GM19463 (cell line): ENCODE measurements around the gene TMBIM1.

Experiments used
- ATAC-seq: cut with Tn5 transposase; IDR thresholded peaks from one replicate; pipeline ENCODE4 v1.9.1; 2021; ENCODE audit warnings: mild to moderate bottlenecking, moderate library complexity; ENCODE audit not compliant: unreplicated experiment

The TMBIM1 gene, protein sequence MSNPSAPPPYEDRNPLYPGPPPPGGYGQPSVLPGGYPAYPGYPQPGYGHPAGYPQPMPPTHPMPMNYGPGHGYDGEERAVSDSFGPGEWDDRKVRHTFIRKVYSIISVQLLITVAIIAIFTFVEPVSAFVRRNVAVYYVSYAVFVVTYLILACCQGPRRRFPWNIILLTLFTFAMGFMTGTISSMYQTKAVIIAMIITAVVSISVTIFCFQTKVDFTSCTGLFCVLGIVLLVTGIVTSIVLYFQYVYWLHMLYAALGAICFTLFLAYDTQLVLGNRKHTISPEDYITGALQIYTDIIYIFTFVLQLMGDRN

DNA sequence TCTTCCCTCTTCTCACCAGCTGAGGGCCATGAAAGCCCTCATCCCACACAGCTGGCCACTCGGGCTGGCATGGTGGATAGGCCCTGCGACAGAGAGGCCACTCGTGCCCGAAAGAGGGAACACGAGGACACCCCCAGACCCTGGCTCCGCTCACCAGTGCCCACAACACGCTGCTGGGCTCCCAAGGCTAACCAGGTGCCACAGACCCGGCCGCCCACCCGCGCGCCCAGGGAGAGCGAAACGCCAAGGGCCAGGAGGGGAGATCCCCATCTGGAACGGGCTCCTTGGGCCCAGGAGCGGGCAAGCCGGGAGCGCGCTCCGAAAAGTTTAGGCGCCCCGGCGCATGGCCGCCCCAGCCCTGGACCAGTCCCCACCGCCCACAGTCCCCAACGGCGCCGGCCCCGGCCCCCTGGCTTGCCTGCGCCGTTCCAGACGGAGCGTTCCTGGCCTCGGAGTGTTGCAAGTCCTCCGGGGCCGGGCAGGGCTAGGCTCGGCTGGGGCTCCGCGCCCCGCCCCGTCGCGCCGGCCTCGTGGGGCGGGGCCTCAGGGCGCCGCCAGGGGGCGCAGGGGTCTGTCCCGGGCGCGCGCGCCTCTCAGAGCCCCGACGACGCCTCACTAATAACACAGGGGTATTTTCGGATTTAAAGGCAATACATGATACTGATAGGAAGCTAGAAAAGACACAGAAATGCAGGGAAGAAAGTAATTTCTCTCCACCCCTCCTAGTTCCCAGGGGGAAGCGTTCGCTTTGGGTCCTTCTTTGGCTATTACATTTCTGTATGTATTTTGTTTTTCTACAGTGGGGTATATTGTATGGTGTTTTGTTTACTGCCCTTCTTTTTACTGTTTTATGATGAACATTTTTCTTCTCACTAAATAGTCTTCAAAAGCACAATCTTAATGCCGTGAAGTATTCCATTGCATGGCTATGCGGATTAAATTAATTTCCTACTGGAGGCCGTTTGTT, at the start of gene TMBIM1:
Gene TMBIM1 (minus strand): TSS at position 456 of the 967 bp plus-strand sequence. CDS start 10,362 bp downstream, outside the sequence.
- ATAC-seq, result peak; percentile 67

DNA sequence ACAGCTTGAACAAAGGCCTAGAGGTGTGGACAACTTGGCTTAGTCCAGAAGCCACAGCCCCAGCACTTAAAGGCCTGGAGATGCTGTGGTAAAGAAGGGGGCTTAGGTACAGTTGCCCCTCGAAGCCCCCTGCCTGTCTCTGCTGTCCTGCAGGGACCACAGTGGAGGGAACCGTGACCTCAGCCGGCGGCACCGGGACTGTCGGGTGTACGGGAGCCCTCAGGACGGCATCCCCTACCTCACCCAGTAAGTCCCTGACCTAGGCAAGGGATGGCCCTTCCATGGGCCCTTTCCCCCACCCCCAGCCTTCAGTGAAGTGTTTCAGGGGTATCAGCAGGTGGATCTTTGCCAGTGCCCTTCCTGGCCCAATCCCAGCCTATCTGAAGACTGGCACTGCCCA, 49.1 kb upstream of the TMBIM1 start:
- no peak for ATAC-seq

DNA sequence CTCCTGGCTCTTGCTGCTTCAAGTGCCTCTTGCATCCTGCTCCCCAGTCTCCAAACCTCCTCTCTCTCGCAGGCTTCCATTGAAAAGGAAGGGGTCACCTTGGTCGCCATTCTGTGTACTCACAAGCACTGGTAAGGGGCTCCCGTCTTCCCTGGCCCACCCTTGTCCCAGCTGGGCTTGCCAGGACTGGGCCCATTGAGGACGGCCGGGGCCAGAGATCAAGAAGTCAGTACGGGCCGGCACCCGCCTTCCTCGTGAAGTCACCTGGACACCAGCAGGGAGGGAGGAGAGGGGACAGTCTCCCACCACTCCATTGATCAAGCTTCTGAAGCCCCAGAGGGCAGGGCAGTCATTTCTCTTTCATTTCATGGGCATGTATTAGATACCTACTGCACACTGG, 48.4 kb upstream of the TMBIM1 start:
- no peak for ATAC-seq

DNA sequence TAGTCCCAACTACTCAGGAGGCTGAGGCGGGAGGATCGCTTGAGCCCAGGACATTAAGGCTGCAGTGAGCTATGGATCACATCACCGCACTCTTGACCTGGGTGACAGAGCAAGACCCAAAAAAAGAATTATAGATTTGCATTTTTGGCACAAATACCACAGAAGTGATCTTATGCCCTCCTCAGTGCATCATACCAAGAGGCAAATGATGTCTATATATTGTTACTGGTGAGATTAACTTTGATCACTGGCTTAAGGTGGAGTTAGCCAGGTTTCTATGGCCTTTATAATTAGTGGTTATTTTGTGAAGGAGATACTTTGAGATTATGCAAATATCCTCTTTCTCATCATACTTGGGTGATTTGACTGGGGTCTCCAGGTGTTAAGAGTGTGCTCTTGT, 42.2 kb upstream of the TMBIM1 start:
- no peak for ATAC-seq

DNA sequence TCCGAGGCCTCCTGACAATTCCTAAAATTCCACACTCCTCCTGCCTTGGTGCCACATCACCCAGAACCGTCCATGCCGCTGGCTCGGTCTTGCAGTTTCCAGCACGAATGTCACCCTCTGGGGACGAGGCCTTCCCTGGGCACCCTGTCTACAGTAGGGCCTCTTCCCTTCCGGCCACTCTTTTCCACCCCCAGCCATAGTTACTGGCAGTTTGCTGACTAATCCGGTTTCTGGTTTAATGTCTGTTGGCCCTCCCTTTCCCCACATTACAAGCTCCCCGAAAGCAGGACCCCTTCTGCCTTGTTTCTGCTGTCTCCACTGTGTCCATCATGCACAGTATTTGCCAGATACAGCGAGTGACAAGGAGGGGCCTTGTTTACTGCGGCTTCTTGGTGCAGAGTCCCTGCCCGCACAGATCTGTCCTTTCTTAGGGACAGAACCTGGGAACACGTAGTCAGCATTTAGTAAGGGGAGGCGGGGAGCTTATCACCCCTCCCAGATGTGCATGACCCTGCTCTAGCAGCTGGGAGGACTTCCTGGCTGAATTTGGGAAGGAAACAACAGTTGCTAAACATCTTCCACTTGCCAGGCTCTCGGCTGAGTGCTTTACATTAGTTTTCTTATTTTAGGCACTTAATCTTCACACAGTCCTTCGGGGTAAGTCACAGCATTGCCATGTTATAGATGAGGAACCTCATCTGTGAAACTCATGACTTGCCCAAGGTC, 40.8 kb upstream of the TMBIM1 start:
- no peak for ATAC-seq

DNA sequence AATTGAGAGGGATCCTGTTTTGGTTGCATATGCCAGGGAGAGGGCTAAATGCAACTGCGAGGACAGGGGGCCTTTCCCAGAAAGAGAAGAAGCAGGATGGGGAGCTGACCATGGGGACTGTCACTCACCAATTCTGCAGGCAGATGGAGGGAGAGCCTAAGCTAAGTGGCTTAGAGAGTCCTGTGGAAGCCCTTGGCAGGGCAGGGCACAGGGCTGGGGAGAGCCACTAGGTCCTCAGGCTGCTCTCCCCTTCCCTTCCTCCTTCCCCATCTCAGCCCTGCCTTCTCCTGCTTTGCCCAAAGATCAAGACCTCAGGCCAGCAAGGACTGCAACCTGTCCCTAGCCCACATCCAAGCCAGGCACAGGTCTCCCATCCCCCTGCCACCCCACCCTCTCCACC, 40.0 kb upstream of the TMBIM1 start:
- no peak for ATAC-seq

DNA sequence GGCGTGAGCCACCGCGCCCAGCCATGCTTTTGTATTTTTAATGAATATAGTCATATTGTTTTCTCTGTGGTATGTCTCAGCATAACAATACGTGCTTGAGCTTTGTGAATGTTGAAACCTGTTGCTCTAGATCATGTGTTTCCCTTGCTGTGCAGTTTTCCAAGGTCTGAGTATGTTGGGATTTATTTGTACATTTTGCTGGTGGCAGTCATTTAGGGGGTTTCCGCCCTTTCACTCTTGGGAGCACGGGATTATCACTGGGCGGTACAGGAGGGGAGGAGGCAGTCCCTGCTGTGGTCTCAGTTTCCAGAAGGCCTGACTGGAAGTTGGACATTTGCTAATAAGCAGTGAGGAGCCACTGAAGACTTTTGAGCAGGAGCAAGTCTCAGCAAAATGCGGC, 39.4 kb upstream of the TMBIM1 start:
- no peak for ATAC-seq

DNA sequence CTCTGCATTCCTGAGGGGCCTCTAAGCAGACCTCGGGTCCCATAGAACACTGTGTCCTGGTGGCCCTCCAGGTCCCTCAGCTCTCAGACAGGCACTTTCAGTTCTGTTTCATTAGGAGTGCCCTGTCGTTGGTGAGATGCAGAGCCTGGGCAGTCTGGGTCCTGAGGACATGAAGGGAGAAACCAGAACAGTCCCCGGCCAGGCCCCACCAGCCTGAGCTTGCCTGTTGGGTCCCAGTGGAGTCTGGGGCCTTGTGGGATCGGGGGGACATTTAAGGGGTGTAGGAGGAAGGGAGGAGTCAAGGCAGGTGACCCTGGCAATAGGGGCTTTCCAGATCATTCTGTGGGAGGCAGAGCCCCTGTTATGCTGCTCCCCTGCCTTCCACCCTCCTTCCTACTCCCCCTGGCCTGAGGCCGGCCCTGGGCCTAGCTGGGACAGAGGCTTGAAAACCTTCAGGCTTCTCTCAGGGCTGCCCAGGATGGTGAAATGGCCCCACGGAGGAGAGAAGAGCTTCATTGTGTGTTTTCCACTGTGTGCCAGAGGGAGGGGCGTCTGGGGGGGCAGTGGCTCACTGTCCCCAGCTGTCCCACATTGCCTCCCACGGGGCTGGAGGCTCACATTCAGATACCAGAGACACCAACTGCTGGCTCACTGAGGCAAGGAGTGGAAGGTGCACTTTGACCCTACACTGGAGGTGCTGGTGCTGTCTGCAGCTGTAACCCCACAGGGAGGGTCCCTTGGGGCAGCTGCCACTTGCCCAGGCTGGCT, 37.7 kb upstream of the TMBIM1 start:
- ATAC-seq, result peak; percentile 42

DNA sequence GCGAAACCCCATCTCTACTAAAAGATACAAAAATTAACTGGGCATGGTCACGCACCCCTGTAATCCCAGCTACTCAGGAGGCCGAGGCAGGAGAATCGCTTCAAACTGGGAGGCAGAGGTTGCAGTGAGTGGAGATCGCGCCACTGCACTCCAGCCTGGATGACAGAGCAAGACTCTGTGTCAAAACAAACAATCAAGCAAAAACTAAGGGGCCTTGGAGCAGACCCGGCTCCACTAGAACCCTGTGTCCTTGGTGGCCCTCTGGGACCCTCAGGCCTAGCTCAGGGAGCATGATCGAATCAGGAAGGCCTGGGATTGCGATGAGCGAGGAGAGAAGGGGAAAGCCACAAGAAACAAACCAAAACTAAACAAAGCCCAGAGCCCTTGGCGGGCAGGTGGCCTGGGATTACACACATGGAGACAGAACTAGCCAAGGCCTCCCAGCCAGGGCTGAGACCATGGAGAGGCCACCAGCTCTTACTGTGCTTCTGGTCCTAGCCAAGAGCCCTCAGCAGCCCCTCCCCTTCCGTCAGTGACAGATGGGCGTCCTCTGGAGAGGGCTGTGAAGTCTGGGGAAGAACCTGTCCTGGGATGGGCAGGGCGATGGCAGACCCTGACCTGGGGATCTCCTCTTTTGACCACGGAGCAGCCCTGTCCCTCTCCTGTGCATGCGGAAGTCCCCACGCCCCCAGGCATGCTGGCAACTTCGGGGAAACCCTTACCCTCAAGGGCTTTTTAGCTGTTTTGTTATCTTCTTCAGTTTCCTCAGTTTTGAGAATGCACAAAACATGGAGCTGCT, 36.9 kb upstream of the TMBIM1 start:
- peak; percentile 45 for ATAC-seq

DNA sequence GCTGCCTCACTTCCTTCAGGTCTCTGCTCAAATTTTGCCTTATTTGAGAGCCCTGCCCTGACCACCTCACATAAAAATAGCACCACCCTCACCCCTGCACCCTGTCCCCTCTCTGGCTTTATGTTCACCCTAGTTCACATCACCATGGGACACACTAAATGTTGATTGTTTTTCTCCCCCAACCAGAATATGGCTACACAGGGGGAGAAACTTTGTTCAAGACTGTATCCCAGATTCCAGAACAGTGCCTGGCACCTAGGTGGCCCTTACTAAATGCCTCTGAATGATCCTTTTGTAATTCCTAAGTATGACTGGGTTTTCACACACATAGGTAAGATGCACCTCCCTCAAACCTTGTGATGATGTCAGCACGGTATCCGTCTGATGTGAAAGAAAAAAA, 36.0 kb upstream of the TMBIM1 start:
- ATAC-seq, result no peak

DNA sequence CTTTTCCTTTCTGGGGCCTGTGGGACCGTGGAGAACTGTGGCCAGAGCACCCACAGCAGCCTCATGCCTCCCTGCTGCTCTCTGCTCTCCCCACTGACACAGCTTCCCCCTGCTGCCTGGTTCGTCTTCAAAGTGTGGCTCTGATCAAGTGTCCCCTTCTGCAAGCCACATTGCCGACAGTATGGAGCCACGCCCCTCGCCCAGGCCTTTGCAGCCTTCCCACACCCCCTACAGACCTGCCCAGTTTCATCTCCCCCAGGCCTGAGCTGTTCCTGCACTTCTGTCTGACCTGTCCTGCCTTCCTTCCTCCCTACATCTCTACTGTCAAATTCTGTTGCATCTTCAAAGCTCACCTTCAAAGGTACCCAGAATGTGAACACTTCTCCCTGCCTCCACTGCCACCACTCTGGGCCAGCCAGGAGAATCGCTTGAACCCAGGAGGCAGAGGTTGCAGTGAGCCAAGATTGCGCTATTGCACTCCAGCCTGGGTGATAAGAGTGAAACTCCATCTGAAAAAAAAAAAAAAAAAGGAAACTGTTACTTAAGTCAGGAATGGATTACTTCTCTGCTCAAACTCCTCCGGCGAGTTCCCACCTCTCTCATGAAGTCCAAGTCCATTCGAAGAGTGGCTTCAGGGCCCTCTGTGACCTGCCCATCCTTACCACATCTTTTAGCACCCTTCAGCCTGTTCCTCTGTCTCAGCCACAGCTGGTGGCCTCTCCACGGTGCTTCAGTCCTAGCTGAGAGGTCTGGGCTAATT, 35.3 kb upstream of the TMBIM1 start:
- ATAC-seq, result no peak

DNA sequence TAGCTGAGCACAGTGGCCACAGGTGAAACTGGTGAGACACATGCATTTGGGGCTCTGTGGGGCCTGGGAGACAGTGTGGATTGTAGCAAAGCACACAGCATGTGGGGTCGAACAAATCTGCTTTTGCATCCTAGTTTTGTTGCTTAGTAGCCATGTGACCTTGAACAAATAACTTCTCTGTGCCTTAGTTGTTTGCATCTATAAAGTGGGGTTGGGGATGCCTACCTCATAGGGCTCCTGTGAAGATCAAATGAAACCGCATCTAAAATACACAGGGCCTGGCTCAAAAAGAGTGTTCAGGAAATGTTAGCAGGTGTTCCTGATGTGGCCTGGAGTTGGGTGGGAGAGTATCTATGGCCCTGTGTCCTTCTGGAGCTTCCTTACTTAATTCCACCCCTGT, 34.0 kb upstream of the TMBIM1 start:
- no peak for ATAC-seq

DNA sequence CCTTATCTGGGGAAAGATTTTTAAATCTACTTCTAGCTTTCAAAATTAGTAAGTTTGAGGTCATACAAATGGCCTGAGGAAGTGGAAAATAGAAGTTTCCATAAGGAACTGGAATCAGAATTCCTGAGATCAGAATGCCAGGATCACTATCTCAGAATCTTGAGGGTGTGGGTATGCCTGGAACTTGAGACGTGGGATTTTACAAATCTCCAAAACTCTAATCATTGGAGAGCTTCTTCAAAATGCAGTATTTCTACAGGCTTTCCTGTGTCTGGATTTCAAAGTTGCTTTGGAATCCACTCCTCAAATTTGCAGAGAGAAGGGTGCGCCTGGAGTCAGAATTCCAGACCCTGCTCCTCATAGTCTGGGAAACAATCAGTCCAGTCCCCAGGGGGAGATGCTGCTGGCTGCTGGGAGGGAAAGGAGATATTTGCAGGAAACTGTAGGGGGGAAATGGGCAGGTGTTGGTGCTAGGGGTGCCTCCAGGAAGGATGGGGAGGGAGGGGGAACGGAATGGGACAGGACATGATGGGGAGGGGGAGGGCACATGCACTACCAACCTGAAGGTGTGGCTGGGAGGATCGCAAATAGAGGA, 33.4 kb upstream of the TMBIM1 start:
- no peak for ATAC-seq

DNA sequence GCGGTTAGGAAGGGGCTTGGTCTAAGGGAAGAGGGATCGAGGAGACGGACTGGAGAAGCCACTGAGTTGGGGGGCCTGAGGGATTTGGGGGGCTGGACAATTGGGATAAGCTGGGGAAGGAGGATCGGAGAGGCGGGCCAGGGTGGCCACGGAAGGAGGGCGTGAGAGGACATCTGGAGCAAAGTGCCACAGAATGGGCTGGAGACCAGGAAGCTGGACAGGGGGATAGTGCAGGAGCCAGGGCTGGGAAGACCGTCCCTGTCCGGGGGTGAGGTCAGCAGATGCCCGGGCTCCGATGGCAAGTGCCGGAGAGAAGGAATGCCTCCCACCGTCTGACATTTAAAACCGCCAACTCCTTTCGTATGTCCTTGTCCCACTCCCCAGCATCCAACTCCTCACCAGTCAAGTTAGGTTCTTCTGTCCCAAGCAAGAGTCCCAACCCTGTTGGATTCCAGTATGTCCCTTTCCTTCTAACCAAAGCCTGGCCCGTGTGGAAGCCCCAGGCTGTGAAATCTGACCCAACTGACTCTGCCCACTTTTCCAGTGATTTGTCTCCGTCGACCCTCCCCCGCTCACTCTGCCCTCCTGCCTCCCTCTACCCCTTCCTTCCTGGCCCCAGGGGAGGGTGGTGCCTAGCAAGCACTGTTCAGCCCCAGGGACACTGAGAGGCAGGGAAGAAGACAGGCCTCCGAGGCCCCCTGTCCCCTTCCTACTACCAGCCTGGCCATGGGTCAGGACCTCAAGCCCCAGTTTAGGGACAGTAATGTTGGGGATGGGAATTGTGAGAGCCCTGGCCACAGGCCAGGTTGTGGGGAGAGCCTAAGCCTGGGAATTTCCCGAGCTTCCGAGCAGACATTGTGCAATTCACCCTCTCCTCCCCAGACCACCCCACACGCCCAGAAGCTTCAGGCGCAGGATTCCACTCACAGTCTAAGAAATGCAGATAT, 31.5 kb upstream of the TMBIM1 start:
- ATAC-seq, result no peak

DNA sequence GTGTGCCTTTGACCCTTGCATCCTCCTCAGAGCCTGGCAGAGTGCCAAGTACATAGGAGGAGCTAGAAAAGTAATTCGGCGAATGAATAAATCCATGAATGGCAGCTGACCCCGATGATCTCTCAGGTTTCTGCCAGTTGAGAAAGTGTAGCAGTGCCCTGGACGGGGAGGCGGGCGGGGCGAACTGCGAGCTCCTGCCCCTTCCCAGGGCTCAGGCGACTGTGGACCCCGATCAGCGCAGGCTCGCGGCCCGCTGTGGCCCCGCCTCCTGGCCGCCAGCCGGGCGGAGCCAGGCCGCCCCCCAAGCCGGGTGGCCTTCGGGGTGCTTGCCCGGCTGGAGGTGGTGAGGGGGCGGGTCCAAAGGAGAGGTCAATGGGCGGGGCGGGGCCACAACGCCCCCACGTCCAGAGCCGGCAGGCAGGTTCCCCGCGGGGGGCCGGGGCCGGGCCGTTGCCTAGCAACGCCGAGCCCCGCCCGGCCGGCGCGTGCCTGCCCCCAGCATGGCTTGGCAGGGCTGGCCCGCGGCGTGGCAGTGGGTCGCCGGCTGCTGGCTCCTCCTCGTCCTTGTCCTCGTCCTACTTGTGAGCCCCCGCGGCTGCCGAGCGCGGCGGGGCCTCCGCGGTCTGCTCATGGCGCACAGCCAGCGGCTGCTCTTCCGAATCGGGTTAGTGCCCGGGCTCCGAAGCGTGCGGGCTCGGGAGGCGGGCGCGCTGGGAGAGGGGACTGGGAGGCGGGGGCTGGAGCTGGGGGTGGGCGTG, 30.6 kb upstream of the TMBIM1 start:
- peak; percentile 70 for ATAC-seq

DNA sequence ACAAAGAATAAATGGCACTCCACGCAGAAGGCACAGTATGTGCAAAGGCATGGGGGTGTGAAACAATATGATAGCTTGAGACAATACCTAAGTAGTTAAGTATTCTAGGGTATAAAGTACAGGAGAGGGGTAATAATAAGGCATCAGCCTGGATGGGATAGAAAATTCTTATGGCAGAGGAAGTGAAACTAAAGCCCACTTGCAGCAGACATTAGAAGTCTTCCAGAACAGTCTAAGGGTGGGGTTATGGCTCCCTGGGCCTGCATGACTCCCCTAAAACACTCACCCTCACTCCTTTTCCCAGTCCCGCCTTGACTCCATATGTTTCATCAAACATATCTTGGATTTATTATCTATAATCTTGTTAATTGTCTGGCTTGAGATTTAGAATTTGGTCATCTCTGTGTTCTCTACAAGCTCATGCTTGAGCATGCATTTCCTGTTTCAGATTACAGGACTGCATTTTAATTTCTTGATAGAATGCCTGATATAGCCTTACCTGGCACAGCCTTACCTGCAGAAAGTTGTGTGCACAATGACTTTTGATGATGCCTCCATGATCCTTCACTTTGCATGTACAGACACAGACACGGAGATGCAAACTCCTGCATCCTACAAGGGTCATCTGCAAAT, 28.5 kb upstream of the TMBIM1 start:
- no peak for ATAC-seq
